RWPE2 (cell line): ENCODE results near the gene GPR37L1.

Experiments used
- ATAC-seq: fragments of 200-7000 bp; cut with Tn5 transposase; 3 replicates; pipeline ENCODE4 v1.9.1; 2021; ENCODE audit warnings: low read depth
- DNase-seq: peaks from one replicate; pipeline ENCODE4 v3.0.0-alpha.2; 2020; ENCODE audit warnings: low spot score
- H3K27ac ChIP-seq: fragments of 450-650 bp; 2 replicates; pipeline ENCODE4 v1.5.1; 2017; ENCODE audit warnings: mild to moderate bottlenecking; ENCODE audit not compliant: poor library complexity, severe bottlenecking
- H3K27me3 ChIP-seq: fragments of 250-450 bp; sonication (Bioruptor Pico); 2 replicates; pipeline ENCODE4 v1.5.1; 2021; ENCODE audit warnings: mild to moderate bottlenecking, moderate library complexity; ENCODE audit not compliant: insufficient read depth, poor library complexity, severe bottlenecking
- H3K36me3 ChIP-seq: fragments of 250-450 bp; sonication (Bioruptor Pico); 2 replicates; pipeline ENCODE4 v1.5.1; 2020; ENCODE audit warnings: low read depth, mild to moderate bottlenecking, moderate library complexity
- H3K4me1 ChIP-seq: fragments of 250-450 bp; sonication (Bioruptor Pico); 2 replicates; pipeline ENCODE4 v1.5.1; 2021; ENCODE audit warnings: mild to moderate bottlenecking, moderate library complexity; ENCODE audit not compliant: insufficient read depth, poor library complexity, severe bottlenecking
- H3K4me3 ChIP-seq: fragments of 250-450 bp; sonication (Bioruptor Pico); 2 replicates; pipeline ENCODE4 v1.5.1; 2021; ENCODE audit warnings: mild to moderate bottlenecking, moderate library complexity; ENCODE audit not compliant: severe bottlenecking
- H3K9me3 ChIP-seq: fragments of 250-450 bp; sonication (Bioruptor Pico); 2 replicates; pipeline ENCODE4 v1.5.1; 2021; ENCODE audit warnings: mild to moderate bottlenecking, moderate library complexity; ENCODE audit not compliant: severe bottlenecking
- TF ChIP-seq, protein P1 (sequence below): fragments of 450-650 bp; IDR thresholded peaks from one replicate; pipeline ENCODE4 v1.5.1; 2017; ENCODE audit warnings: mild to moderate bottlenecking, moderate library complexity; ENCODE audit not compliant: poor library complexity, severe bottlenecking

The GPR37L1 gene

DNA sequence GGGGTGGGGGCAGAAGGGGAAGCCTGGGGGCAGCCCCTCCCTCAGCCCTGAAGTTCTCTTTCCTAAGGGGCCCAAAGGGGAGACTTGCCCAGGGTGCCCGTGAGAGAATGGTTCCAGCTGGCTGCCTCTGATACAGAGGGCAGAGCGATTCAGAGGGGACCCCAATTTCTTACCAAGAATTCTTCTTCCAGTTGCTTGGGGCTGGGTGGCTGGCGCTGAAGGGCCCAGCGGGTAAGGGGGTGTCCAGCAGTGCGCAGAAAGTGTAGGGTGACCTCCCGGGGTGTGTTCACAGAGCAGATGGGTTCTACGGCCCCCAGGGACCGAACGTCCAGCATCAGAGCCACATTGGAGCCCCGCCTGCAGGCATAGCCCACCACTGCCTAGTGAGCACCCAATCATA, 35.2 kb downstream of the GPR37L1 start:
- H3K27ac ChIP-seq, result no peak overlapping the region

DNA sequence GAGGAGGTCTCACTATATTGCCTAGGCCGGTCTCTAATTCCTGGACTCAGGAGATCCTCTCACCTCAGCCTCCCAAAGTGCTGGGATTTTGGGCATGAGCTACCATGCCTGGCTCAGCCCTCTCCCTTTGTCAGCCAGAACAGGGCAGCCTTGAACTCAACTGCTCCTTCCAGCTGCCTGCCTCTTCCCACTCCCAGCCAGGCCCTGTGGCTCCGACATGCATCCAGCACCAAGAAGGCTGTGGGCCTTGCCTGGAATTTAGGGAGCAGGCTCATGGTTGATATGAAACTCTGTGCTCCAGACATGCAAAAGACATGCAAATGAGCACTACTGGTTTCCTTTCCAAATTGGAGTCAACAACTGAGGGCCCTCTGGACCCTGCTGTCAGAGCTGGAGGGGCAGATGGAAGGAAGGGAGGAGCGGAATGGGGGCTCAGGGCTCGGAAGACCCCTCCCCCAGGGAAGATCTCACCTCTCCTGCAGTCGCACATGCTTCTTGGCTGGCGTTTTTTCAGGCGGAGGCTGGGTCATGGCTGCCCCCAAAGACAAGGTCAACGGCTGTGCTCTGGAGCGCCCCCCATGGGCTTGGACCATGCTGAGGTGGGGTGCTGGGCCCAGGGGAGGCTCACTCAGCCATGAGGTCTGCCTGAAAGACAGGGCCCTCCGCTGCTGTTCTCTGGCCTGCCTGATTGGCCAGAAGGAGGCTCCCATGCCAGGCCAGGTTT, 36.3 kb downstream of the GPR37L1 start:
- Histone ChIP-seq H3K27me3 (no peaks in the 10 kb centered on the region), H3K27ac (no peak overlapping the region)

More for the DNA sequence above, 35.2 kb downstream of the GPR37L1 start:
- no peaks in the 10 kb centered on the region for H3K9me3 ChIP-seq
- no peak for ATAC-seq
- H3K4me1 ChIP-seq, result no peaks in the 10 kb centered on the region
- DNase-seq, result no peak
- no peak overlapping the region for H3K4me3 ChIP-seq
- no peaks in the 10 kb centered on the region for H3K27me3 ChIP-seq
- no peaks in the 10 kb centered on the region for H3K36me3 ChIP-seq
- TF ChIP-seq, protein P1, sequence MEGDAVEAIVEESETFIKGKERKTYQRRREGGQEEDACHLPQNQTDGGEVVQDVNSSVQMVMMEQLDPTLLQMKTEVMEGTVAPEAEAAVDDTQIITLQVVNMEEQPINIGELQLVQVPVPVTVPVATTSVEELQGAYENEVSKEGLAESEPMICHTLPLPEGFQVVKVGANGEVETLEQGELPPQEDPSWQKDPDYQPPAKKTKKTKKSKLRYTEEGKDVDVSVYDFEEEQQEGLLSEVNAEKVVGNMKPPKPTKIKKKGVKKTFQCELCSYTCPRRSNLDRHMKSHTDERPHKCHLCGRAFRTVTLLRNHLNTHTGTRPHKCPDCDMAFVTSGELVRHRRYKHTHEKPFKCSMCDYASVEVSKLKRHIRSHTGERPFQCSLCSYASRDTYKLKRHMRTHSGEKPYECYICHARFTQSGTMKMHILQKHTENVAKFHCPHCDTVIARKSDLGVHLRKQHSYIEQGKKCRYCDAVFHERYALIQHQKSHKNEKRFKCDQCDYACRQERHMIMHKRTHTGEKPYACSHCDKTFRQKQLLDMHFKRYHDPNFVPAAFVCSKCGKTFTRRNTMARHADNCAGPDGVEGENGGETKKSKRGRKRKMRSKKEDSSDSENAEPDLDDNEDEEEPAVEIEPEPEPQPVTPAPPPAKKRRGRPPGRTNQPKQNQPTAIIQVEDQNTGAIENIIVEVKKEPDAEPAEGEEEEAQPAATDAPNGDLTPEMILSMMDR, result no peak

DNA sequence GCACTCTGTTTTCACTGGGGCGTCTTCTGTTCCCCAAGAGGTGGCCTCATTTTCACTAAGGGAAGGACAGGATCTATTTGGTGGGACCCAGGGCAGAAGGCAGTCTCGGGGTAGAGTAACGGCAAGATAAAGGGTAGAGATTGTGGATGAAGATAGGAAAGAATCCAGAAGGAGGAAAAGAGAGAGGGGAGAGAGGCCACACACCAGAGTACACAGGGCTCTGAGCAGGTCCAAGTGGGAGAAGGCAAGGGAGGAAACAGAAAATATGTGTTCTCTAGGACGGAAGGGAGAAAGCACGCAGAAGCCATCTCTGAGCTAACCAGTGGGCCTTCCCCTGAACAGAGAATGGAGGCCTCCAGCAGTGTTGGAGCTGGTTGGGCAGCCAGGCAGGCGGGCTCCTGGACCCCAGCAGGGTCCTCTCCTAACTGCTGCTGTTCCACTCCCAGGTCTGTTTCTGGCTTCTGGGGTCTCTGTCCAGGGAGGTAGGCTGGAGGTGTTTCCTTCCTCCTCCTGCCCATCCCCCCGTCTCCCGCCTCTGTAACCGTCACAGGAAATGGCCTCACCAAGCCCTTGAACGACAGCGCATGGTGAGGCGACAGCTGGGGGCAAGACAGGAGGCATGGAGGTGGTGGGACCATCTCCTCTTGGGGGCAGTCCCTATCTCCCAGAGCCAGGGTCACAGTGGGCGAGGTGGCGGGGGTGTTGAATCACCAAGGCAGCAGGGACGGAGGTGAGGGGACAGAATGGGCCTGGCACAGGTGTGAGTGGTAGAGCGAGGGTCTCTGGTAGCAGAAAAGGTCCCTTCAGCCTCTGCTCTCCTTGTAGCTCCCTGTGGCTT, 37.0 kb downstream of the GPR37L1 start:
- TF ChIP-seq, protein P1, result no peak
- Histone ChIP-seq H3K4me3 (no peak overlapping the region), H3K27me3 (no peaks in the 10 kb centered on the region), H3K9me3 (no peaks in the 10 kb centered on the region), H3K36me3 (no peaks in the 10 kb centered on the region), H3K4me1 (no peaks in the 10 kb centered on the region), H3K27ac (no peak overlapping the region)
- DNase-seq, result no peak
- no peak for ATAC-seq

More for the DNA sequence above, 36.3 kb downstream of the GPR37L1 start:
- DNase-seq, result no peak
- Histone ChIP-seq H3K4me3 (no peak overlapping the region), H3K36me3 (no peaks in the 10 kb centered on the region), H3K4me1 (no peaks in the 10 kb centered on the region), H3K9me3 (no peaks in the 10 kb centered on the region)
- no peak for ATAC-seq
- TF ChIP-seq, protein P1, result no peak

DNA sequence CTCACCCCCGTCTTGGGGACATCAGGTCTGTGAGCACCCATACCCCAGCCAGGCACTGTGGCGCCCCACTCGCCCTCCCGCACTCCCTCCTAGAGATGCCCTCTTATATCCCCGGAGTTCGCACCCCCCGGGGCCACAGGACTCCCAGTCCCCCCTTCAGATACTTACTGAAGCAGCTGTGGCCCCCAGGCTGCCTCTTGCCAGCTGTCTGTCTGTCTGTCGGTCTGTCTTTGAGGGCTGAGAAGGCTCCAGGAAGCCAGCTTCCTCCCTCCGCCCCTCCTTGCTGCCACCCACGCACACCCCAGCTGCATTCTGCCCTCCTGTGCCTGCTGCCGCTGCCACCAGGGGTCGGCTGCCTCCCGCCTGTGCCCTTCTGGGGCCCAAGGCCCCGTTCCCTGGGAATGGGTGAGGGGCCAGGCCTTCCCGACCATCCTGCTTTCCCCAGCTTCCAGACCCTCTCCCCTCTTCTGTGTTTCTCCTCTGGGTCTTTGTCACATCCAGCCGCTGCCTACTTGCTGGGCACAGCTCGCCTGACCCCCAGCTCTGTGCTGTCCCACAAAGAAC, 37.7 kb downstream of the GPR37L1 start, which contains the start of gene PTPN7:
Gene PTPN7 (minus strand): TSS at position 226 of the 564 bp plus-strand sequence. CDS start 1,200 bp downstream, outside the sequence.
- Histone ChIP-seq H3K27ac (no peak within 1 kb of the TSS), H3K4me1 (no peaks in the 10 kb centered on the region), H3K27me3 (no peaks in the 10 kb centered on the region), H3K9me3 (no peaks in the 10 kb centered on the region), H3K4me3 (no peak within 1 kb of the TSS), H3K36me3 (no peaks in the 10 kb centered on the region)
- ATAC-seq (no peak), DNase-seq (no peak)
- TF ChIP-seq, protein P1, result no peak
